NCI-H748 treated with DMSO at 0.1 percent for 48 hours (cell line): ENCODE results near the gene WDR81.
"Not testable (repeated sequence)": the region's sequence is repeated elsewhere in the genome, so short reads cannot be mapped to it uniquely, and the experiment has no call there.

Experiments
- DNase-seq: peaks from one replicate; lab custom pipeline; 2025; lab: John Stamatoyannopoulos, UW

Gene WDR81

DNA sequence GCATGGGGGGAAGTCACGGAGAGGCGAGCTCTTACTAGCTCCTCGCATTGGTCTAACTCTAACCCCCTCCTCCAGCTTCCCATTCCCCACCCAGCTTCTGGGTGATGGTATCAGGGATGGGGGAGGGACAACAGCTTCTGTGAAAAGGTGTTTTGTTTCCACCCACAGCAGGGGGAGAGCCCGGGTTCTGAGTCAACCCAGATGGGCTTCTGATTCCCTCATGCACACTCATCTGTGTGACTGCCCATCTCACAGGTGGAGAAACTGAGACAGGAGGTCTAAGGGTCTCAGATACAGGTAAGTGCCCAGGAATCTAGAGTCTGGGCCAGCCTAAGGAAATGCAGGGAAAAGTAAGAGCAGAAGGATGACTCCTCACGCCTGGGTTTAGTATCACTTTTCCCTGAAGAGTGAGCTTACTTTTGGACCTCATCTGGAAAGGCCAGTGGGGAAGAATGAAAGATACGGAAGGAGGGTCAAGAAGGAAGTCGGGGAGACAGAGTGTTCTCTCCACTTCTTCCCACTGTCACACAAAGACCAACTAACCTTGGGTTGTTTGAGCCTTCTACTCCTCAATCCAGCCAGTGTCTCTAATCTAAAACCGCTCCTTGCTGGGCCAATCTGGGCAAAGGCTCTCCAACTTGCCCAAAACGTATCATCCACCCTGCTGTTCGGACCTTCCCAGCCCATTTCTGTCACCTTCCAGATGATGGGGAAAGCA, 11.2 kb upstream of the WDR81 start:
- DNase-seq, result no peak

DNA sequence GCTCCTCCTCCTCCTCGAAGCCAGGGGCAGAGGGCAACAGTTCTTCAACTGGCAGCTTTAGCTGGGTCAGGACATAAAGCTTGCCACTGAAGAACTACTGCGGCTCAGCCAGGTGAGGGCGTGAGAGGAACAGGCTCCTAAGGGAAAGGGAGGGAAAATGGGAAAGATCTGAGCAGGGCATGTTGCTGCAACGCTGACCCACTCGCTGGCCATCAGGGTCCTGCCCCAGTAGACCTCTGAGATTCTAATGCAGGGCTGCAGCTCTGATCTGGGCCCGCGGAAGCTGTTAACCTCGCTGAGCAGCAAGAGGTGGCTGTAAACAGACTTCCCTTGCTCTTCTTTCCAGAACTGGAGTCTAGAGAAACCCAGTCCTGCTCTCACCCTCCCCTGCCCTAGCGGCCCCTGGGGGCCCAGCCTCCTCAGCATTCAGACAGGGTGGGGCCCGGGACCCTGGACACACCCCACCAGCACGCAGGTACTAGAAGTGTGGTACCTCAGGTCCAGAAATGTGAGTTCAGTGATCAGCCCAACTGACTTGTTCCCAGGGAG, 10.6 kb upstream of the WDR81 start:
- DNase-seq, result peak; percentile 46

DNA sequence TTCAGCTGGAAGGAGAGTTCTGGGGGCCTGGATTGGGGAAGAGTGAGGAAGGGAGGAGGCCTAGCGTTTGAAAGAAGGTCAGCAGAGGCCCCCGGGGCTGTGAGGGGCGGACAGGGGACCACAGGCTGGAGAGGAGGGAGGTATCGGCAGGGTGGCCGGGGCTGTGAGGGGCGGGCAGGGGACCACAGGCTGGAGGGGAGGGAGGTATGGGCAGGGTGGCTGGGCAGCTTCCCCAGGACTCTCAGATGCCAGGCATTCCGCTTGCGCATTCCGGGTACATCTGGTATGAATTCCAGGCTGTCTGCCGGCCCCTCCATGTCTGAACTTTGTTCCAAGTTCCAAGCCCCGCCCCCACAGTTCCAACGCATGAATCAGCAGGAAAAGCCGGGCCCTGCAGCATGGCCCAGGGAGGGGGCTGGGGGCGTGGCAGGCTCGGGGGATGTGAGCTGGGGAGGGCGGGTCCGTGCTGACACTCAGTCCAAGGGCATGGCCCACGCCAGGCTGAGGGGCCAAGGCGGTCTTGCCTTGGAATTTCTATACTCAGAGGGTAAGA, 10.0 kb upstream of the WDR81 start:
- DNase-seq, result peak; percentile 10

DNA sequence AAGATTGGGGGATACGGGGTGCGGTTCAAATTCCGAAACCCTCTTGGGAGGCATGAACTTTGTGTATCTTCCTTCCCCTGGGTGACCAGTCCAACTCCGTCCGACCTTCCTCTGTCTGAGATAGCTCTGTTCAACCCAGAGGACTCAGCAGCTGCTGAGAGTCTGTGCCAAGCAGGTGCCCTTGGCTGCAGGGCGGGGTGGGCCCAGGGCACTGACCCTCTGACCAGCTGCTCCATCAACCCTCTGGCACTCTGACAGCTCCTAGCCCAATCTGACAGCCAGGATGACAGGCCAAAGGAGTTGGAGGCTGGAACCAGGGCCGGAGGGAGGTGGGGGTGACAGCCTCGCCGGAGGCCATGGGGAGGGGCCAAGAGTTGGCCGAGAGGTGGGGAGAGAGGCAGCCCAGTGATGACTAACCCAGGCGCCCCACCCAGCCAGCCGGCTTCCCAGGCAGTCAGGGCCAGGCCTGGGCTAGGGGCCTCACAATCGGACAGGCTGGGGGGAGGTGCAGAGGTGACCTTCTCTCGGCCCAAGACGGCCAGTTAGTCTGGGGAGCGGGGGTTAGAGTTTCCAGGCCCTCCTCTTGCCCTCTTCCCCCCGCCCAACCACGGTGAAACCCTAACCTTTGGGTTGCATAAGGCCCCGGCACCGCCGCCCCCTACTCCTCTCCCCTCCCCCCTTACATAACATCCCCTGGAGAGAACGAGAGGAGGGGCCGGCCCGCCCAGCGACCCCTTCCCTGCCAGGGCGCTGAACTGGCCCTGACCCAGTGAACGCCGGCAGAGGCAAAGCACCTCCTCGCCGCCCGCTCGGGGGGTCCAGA, 9.3 kb upstream of the WDR81 start:
- no peak for DNase-seq

DNA sequence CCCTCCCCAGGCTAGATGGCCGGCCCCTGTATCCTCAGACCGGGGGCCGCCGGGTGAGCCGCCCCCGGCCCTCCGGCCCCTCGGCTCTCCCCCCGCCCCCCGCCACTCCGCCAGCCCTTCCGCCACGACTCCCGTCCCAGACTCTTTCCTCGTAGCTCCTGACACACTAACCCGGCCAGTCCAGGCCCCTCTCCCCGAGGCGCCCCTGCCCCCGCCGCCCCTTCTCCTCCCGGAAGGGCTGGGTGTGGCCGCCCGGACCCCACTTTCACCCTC, 8.8 kb upstream of the WDR81 start:
- DNase-seq, result no peak

DNA sequence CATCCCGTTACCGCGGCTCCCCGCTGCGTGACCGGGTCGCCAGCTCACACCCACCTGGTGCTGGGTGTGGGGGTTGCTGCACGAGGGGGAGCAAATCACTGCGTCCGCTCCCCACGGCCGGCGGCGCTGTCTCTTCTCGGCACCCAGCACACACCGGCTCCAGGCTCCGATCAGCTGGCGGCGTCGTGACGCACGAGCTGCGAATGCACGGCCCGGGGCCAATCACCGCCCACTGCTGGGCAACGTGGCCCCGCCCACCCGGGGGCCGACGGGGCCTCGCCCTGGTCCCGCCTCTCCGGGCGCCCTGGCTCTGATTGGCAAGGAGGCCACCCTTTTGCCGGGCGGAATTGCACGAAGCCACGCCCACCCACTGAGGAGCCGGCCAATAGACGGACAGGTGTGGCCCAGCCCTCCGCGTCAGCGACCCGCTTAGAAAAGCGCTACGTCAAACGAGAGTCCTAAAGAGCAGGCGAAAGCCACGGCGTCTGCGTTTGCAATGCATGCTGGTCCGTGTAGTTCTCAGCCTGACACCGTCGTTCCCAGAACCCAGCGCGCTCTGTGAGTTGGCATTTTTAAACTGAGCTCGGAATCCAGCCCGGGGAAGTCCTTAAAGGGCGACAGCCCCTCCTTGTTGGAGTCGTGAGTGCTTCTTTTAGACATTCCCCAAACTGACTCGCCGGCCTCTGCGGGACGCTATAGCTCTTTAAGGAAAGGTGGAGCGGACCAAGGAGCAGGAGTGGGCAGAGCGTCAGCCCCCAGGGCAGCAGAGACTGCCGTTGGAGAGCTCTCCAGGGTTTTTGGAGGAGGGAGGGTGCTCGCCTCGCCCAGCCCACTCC, 8.2 kb upstream of the WDR81 start:
- peak; percentile 99 for DNase-seq

DNA sequence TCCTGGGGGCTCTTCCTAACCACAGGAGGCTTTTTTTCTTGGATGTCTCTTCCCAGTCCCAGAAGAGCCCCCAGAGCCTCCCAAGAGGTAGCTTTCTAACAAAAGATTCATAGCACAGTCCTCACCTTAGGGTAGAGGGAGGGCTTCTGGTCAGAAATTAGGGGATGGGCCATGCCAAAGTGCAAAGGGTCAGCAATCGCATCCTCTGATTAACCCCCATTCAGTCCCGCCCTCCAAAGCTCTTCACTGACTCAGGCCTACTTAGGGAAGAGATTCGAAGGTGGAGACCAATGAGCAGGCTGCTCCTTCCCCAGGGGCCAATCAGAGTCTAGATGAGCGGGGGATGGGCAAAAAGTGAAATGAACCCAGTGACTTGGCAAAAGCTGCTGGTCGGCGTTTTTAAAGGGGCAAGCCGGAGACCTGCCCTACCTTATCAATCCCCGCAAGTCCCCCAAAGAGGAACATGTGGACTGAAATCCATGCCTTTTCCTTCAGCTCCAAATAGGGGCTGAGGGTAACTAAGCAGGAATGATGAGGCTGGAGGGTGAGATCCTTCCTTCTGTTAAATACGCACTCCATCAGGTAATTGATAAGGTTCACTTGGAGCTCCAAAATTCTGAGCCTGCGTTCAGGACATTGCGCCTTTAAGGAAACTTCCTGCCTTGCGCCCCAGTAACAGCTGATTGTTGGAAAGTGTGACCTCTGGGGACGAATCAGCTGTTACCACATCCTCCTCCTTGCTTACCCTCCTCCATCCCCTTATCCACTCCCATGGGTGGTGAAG, 7.4 kb upstream of the WDR81 start:
- peak; percentile 98 for DNase-seq

DNA sequence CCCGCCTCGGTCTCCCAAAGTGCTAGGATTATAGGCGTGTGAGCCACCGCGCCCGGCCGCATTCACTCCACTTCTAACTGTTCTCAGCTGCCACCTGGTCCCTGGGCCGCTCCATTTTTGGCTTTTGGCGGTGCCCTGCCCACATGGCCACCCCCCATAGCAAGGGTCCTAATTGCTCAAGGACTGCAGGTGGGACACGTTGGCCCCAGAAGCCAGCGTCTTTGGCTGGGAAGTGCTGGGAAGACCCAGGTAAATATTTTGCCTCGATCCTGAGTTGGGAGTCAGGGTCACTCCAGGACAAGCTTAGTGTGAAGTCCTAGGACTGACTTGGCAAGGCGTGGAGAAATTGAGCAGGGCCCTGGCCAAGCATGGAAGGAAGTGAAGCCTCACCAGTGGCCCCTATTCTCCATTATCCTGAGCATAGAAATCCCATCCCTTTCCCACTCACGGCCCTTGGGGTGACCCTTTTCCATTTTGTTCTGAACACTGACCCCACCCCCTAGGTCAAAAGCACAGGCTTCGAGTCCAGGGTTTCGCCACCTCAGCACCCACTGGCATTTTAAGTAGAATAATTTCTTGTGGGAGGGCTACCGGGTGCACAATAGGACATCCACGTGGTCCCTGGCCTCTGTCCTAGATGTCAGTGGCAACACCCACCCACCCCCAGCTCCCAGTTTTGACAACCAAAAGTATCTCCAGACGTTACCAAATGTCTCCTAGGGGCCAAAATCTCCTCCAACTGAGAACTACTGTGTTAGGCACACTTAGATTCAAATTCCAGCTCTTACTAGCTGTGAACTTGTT, 5.9 kb upstream of the WDR81 start:
- DNase-seq, result no peak

DNA sequence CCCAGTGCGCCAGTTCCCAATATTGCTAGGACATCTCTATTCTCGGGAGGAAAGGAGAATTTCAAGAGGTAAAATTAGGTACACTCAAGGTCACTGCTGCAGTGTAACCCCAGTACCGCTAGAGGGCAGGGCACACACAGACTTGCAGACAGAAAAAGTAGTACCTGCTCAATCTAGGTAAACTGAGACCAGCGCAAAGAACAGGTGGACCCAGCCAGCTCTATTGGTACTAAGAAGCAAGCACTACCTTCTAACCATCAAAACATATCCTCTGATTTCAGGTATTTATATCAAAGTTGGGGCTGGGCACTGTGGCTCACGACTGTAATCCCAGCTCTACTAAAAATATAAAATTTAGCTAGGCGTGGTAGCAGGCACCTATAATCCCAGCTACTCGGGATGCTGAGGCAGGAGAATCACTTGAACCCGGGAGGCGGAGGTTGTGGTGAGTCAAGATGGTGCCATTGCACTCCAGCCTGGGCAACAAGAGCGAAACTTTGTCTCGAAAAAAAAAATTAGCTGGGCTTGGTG, 3.6 kb upstream of the WDR81 start:
- DNase-seq, result peak; percentile 57

DNA sequence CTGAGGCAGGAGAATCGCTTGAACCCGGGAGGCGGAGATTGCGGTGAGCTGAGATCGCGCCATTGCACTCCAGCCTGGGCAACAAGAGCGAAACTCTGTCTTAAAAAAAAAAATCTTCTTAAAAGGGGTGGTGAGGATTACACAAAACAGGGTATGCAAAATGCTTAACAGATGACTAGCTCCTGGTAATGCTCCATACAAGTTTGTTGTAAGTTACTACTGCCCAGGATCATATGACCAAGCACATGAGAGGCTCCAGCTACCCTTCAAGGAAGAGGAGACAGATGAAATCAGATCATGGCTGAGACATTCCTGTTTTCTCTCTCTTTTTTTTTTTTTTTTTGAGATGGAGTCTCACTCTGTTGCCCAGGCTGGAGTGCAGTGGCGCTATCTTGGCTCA, 2.5 kb upstream of the WDR81 start:
- DNase-seq, result not testable (repeated sequence)

DNA sequence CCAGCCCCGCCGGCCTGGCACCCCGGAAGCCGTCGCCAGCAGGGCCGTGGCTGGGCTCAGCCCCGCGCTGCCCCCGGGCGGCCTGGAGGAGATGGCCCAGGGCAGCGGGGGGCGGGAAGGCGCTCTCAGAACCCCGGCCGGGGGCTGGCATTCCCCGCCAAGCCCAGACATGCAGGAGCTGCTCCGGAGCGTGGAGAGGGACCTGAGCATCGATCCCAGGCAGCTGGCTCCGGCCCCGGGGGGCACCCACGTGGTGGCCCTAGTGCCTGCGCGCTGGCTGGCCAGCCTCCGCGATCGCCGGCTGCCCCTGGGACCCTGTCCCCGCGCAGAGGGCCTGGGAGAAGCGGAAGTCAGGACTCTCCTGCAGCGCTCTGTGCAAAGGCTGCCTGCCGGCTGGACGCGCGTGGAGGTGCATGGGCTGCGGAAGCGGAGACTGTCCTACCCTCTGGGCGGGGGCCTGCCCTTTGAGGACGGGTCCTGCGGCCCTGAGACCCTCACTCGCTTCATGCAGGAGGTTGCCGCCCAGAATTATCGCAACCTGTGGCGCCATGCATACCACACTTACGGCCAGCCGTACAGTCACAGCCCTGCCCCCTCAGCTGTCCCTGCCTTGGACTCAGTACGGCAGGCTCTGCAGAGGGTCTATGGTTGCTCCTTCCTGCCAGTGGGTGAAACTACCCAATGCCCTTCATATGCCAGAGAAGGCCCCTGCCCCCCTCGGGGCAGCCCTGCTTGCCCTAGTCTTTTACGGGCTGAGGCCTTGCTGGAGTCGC, 551 bp downstream of the WDR81 start:
- DNase-seq, result no peak

DNA sequence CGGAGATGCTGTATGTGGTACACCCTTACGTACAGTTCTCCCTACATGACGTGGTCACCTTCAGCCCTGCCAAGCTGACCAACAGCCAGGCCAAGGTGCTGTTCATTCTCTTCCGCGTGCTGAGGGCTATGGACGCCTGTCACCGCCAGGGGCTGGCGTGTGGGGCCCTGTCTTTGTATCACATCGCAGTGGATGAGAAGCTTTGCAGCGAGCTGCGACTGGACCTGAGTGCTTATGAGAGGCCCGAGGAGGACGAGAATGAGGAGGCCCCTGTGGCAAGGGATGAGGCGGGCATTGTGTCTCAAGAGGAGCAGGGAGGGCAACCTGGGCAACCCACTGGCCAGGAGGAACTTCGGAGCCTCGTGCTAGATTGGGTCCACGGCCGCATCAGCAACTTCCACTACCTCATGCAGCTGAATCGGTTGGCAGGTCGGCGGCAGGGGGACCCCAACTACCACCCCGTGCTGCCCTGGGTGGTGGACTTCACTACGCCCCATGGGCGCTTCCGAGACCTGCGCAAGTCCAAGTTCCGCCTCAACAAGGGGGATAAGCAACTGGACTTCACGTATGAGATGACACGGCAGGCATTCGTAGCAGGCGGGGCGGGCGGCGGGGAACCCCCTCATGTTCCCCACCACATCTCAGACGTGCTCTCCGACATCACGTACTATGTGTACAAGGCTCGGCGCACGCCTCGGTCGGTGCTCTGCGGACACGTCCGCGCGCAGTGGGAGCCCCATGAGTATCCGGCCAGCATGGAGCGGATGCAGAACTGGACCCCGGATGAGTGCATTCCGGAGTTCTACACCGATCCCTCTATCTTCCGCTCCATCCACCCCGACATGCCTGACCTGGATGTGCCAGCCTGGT, 1.4 kb downstream of the WDR81 start:
- DNase-seq, result no peak

DNA sequence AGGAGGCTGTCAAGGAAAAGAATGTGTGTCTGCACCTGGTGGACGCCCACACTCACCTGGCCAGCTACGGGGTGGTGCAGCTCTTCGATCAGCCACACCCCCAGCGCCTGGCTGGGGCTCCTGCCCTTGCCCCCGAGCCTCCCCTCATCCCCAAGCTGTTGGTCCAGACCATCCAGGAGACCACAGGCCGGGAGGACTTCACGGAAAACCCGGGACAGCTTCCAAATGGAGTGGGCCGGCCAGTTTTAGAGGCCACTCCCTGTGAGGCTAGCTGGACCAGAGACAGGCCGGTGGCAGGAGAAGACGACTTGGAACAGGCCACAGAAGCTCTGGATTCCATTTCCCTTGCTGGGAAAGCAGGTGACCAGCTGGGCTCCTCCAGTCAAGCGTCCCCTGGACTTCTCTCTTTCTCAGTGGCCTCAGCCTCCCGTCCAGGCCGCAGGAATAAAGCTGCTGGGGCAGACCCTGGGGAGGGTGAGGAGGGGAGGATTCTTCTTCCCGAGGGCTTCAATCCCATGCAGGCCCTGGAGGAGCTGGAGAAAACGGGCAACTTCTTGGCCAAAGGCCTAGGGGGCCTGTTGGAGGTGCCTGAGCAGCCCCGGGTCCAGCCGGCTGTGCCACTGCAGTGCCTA, 2.2 kb downstream of the WDR81 start:
- no peak for DNase-seq

DNA sequence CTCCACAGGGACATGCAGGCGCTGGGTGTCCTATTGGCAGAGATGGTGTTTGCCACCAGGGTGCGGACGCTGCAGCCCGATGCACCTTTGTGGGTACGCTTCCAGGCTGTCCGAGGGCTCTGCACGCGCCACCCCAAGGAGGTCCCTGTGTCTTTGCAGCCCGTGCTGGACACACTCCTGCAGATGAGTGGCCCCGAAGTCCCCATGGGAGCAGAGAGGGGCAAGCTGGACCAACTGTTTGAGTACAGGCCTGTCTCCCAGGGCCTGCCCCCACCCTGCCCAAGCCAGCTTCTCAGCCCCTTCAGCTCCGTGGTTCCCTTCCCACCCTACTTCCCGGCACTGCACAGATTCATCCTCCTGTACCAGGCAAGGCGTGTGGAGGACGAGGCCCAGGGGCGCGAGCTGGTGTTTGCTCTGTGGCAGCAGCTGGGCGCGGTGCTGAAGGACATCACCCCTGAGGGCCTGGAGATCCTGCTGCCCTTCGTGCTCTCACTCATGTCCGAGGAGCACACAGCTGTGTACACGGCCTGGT, 2.8 kb downstream of the WDR81 start:
- no peak for DNase-seq

DNA sequence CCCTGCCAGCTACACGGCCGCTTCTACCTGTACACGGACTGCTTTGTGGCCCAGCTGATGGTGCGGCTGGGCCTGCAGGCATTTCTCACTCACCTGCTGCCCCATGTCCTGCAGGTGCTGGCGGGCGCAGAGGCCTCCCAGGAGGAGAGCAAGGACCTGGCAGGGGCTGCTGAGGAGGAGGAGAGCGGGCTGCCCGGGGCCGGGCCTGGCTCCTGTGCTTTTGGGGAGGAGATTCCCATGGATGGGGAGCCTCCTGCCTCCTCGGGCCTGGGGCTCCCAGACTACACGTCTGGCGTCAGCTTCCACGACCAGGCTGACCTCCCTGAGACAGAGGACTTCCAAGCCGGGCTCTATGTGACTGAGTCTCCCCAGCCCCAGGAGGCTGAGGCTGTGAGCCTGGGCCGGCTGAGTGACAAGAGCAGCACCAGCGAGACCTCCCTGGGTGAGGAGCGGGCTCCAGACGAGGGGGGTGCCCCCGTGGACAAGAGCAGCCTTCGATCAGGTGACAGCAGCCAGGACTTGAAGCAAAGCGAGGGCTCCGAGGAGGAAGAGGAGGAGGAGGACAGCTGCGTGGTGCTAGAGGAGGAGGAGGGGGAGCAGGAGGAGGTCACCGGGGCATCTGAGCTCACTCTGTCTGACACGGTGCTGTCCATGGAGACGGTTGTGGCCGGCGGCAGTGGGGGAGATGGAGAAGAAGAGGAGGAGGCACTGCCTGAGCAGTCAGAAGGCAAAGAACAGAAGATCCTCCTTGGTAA, 3.5 kb downstream of the WDR81 start:
- DNase-seq, result no peak

DNA sequence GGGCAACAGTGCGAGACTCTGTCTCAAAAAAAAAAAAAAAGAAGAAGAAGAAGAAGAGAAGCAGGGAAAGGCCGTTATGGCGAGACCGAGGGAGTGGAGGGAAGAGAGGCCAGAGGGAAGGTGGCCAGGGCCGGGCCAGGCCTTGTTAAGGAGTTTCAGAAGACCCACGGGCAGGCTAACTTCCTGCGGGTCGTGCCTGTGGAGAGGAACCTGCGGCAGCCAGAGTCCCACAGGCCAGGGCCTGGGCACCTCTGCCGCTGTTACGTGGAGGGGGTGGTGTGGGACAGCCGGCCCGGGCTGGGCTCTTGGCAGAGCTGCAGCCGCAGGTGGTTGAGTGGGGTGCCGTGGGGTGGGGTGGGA, 5.4 kb downstream of the WDR81 start:
- no peak for DNase-seq
